Thoracic aorta (tissue), 2 donors: ENCODE measurements around the gene ZNF761. TPM values are rescaled to one million over a fixed set of nuclear protein-coding genes. Genes with fewer than 3 reads are reported as not detected.
A peak's percentile ranks its signal among the peaks of the same experiment; 100 is the strongest.
"Not testable (repeated sequence)": the region's sequence is repeated elsewhere in the genome, so short reads cannot be mapped to it uniquely, and the experiment has no call there.

ENCODE experiments used
- ATAC-seq: fragments of 150-250 bp; one replicate; pipeline ENCODE4 v1.8.0; 2017; ENCODE audit warnings: low read depth; ENCODE audit not compliant: insufficient number of reproducible peaks, low FRiP score
- DNase-seq: peaks from one replicate; pipeline ENCODE4 v3.0.0-alpha.2; 2020; ENCODE audit warnings: low spot score
- H3K27ac ChIP-seq, 2 donors: fragments of 200-600 bp; sonication (generic); 1 replicate in 1 of 2; 2 replicates in 1 of 2; pipeline ENCODE4 v1.5.1; 2016; ENCODE audit warnings: mild to moderate bottlenecking in 2 of 2, moderate library complexity in 2 of 2
- H3K27me3 ChIP-seq: fragments of 200-600 bp; sonication (generic); replicated peaks from 2 replicates; pipeline ENCODE4 v1.6.0; 2016; ENCODE audit warnings: mild to moderate bottlenecking; ENCODE audit not compliant: insufficient read depth
- H3K36me3 ChIP-seq: fragments of 200-600 bp; sonication (generic); one replicate; pipeline ENCODE4 v1.5.1; 2016
- H3K4me1 ChIP-seq, 2 donors: fragments of 200-600 bp; sonication (generic); 1 replicate in 1 of 2; 2 replicates in 1 of 2; pipeline versions ENCODE4 v1.5.1 to v1.6.0; 2016; ENCODE audit warnings: low read depth in 2 of 2, mild to moderate bottlenecking in 1 of 2; ENCODE audit not compliant: control insufficient read depth in 1 of 2
- H3K4me3 ChIP-seq: fragments of 200-600 bp; sonication (generic); 2 replicates; pipeline ENCODE4 v1.5.1; 2016; ENCODE audit warnings: mild to moderate bottlenecking
- H3K9me3 ChIP-seq: fragments of 200-600 bp; sonication (generic); 2 replicates; pipeline ENCODE4 v1.5.1; 2016
- total RNA-seq, 2 donors: library from RNA; depleted of rRNA; stranded (reverse); fragments of >200 nt; gene quantifications; one replicate each; pipeline versions ENCODE4 v1.1.0 to v1.2.3, GENCODE V29; 2016
- TF ChIP-seq, protein P1 (sequence below): fragments of 200-600 bp; sonication (generic); IDR thresholded peaks from one replicate; pipeline ENCODE4 v1.5.1; 2019; ENCODE audit warnings: antibody characterized with exemption

The ZNF761 gene
- total RNA-seq, 2 donors from 2014 or later = 14.0 to 16.8 TPM

DNA sequence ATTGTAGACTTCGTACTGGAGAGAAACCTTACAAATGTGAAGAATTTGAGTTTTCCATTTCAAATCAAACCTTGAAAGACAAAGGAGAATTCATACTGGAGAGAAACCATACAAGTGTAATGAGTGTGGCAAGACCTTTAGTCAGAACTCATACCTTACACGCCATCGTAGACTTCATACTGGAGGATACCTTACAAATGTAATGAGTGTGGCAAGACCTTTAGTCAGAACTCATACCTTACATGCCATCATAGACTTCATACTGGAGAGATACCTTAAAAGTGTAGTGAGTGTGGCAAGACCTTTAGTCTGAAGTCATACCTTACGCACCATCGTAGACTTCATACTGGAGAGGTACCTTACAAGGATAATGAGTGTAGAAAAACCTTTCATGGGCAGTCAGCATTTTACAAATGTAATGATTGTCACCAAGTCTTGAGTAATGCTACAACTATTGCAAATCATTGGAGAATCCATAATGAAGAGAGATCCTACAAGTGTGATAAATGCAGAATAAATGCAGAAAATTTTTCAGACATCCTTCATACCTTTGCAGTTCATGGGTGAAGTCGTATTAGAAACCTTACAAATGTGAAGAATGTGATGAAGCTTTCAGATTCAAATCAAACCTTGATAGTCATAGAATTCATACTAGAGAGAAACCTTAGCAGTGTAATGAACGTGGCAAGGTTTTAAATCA, 22.1 kb upstream of the ZNF761 start:
- Histone ChIP-seq H3K9me3 (peaks cover 72% of the 10 kb centered on the region), H3K36me3 (peaks cover 30% of the 10 kb centered on the region), H3K4me1 (no peaks in the 10 kb centered on the region), H3K4me3 (no peak overlapping the region), H3K27ac (no peak overlapping the region), H3K27me3 (no peaks in the 10 kb centered on the region)
- TF ChIP-seq, protein P1, sequence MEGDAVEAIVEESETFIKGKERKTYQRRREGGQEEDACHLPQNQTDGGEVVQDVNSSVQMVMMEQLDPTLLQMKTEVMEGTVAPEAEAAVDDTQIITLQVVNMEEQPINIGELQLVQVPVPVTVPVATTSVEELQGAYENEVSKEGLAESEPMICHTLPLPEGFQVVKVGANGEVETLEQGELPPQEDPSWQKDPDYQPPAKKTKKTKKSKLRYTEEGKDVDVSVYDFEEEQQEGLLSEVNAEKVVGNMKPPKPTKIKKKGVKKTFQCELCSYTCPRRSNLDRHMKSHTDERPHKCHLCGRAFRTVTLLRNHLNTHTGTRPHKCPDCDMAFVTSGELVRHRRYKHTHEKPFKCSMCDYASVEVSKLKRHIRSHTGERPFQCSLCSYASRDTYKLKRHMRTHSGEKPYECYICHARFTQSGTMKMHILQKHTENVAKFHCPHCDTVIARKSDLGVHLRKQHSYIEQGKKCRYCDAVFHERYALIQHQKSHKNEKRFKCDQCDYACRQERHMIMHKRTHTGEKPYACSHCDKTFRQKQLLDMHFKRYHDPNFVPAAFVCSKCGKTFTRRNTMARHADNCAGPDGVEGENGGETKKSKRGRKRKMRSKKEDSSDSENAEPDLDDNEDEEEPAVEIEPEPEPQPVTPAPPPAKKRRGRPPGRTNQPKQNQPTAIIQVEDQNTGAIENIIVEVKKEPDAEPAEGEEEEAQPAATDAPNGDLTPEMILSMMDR = no peak
- ATAC-seq = no peak
- no peak for DNase-seq

DNA sequence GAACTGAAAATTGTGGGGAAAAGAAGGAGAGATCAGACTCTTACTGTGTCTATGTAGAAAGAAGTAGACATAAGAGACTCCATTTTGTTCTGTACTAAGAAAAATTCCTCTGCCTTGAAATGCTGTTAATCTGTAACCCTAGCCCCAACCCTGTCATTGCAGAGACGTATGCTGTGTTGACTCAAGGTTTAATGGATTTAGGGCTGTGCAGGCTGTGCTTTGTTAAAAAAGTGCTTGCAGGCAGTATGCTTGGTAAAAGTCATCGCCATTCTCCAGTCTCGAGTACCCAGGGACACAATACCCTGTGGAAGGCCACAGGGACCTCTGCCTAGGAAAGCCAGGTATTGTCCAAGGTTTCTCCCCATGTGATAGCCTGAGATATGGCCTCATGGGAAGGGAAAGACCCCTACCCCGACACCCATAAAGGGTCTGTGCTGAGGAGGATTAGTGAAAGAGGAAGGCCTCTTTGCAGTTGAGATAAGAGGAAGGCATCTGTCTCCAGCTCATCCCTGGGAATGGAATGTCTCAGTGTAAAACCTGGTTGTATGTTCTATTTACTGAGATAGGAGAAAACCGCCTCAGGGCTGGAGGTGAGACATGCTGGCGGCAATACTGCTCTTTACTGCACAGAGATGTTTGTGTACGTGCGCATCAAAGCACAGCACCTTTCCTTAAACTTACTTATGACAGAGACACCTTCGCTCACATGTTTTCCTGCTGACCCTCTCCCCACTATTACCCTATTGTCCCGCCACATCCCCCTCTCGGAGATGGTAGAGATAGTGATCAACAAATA, 11.1 kb upstream of the ZNF761 start:
- H3K36me3 ChIP-seq, ATAC-seq, H3K27ac ChIP-seq, DNase-seq, H3K4me3 ChIP-seq, H3K9me3 ChIP-seq, H3K4me1 ChIP-seq, H3K27me3 ChIP-seq: not testable (repeated sequence)

DNA sequence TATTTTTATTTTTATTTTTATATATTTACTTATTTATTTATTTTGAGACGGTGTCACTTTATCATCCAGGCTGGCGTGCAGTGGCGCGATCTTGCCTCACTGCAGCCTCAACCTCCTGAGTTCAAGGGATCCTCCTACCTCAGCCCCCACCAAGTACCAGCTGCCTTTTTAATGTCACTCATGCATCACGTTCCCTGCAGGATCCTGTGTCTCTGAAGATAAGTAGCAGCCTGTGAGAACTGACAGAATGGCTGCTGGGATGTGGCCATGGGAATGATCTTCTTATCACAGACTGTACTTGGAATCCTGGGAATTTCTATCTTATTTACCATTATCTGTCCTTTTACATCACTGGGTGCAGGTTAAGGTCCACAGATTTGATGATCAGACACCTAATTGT, 9.2 kb upstream of the ZNF761 start:
- no peak for DNase-seq
- no peak overlapping the region for H3K27ac ChIP-seq
- H3K4me3 ChIP-seq = no peak overlapping the region
- no peaks in the 10 kb centered on the region for H3K4me1 ChIP-seq
- H3K9me3 ChIP-seq = peaks cover 4% of the 10 kb centered on the region
- TF ChIP-seq, protein P1 = no peak
- ATAC-seq = no peak
- no peaks in the 10 kb centered on the region for H3K27me3 ChIP-seq
- H3K36me3 ChIP-seq = no peaks in the 10 kb centered on the region

DNA sequence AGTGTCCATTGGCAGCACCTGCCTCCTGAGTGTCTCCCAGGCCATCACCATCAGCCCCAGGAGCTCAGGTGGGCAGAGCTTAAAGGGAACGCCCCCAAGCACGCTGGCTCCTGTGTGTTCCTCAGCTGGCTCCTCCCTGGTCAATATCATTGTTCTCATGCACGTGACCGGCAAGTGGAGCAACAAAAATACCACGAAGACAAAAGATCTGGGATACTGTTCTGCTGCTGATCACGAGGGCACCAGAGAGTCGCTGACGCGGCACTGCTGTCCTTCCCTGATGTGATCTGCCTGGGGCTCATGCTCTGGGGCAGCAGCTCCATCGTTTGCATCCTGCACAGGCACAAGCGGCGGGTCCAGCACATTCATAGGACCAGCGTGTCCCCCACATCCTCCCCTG, 8.7 kb upstream of the ZNF761 start:
- not testable (repeated sequence) for H3K27ac ChIP-seq, H3K27me3 ChIP-seq, H3K4me1 ChIP-seq, DNase-seq, H3K4me3 ChIP-seq, H3K9me3 ChIP-seq, ATAC-seq, H3K36me3 ChIP-seq

DNA sequence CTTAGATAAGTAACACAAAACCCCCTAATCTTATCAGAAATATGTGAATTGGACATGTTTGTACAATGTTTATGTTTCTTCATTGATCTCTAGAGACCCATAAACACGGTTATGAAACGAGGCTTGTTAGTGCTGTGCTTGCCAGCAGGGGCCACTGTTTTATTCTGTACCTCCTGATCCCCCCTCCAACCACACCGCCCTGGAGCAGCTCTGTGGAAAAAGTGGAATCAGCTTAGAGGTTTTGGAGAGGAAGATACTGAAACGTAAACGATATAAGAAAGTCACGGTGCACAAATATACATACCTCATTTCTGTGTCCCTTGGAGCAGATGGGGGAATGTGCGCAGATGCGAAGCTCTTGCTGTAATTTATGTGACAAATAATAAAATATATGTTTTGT, 8.1 kb upstream of the ZNF761 start:
- not testable (repeated sequence) for H3K36me3 ChIP-seq, DNase-seq, H3K4me3 ChIP-seq, ATAC-seq, H3K4me1 ChIP-seq, H3K27ac ChIP-seq, H3K9me3 ChIP-seq, H3K27me3 ChIP-seq

DNA sequence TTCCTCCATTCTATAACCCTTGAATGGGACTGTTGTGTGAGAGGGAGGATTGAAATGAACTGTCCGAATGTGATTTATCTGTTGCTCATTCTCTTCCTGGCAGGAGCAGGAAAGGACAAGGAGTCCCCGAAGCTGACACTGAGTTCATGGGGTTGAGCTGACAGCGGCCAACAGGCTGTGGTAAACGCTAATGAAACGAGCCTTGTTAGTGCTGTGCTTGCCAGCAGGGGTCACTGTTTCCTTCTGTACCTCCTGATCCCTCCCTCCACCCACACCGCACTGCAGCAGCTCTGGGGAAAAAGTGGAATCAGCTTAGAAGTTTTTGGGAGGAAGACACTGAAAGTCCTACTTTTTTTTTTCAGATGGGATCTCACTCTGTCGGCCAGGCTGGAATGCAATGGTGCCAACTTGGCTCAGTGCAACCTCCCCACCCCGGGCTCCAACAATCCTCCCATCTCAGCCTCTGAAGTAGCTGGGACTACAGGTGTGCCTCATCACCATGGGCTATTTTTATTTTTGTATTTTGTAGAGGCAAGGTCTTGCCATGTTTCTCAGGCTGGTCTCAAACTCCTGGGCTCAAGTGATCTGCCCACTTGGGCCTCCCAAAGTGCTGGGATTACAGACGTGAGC, 6.7 kb upstream of the ZNF761 start:
- no peaks in the 10 kb centered on the region for H3K9me3 ChIP-seq
- DNase-seq (peak; percentile 16), ATAC-seq (peak; percentile 65)
- no peaks in the 10 kb centered on the region for H3K27me3 ChIP-seq
- H3K27ac ChIP-seq = no peak overlapping the region
- TF ChIP-seq, protein P1 = peak; percentile 74
- H3K36me3 ChIP-seq = no peaks in the 10 kb centered on the region
- no peak overlapping the region for H3K4me3 ChIP-seq
- H3K4me1 ChIP-seq = no peaks in the 10 kb centered on the region
